IPS DF 4.7 (cell line): ENCODE data around the gene MC1R.
"Not testable (repeated sequence)": the region's sequence is repeated elsewhere in the genome, so short reads cannot be mapped to it uniquely, and the experiment has no call there.

Experiments
- DNase-seq: peaks from one replicate; pipeline ENCODE4 v3.0.0-alpha.2; 2013; ENCODE audit warnings: low spot score; ENCODE audit errors: extremely low read depth

MC1R gene

DNA sequence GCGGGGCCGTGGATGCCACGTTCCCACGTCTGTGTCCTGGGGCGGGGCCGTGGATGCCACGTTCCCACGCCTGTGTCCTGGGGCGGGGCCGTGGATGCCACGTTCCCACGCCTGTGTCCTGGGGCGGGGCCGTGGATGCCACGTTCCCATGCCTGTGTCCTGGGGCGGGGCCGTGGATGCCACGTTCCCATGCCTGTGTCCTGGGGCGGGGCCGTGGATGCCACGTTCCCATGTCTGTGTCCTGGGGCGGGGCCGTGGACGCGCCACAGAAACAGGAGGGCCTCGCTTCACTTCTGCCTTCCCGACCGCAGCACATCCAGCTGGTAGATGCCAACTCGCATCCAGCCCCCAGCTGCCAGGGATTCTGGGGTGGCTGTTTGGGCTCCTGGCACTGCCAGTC is 15.4 kb downstream of the MC1R start:
- not testable (repeated sequence) for DNase-seq

- DNase-seq: no peak
Observed at GRCh38 chr16:89934611-89935553, 16.2 kb downstream of the MC1R start.

GRCh38 chr16:89935620-89936019 is 17.0 kb downstream of the MC1R start:
- DNase-seq: not testable (repeated sequence)

- DNase-seq: no peak
Observed at GRCh38 chr16:89936034-89936433, 17.4 kb downstream of the MC1R start.

DNA sequence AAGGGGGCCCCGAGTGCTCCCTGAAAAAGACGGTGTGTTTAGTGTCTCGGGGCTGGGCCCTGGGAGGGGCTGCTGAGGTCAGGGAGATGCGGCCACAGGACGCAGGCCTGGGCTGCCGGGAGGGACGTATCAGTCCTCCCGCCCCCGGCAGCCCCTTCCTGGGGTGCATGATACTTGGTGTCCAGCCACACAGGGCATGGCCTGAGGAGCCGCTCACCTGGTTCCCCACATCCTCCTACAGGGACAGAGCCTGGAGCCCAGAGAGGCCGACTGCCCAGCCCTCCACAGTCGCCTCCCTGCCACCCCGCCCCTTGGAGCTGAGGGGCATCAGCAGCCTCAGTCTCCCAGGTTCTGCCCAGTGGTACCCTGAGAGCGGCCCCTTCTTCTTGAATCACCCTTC is 17.8 kb downstream of the MC1R start:
- DNase-seq: no peak

DNA sequence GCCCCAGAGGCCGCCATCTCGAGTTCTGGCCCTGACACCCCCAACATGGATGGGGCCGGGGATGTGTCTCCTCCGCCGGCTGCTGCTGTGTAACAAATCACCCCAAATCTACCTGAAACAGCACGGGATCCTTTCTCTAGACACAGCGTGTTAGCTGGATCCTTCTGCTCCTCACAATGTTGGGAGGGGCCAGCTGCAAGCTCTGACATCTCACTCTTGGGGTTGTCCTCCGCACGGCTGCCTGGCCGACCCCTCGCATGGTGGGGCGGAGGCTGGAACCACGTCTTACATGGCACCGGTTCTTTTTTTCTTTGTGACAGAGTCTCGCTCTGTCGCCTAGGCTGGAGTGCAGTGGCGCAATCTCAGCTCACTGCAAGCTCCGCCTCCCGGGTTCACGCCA is 18.3 kb downstream of the MC1R start:
- DNase-seq: no peak

DNA sequence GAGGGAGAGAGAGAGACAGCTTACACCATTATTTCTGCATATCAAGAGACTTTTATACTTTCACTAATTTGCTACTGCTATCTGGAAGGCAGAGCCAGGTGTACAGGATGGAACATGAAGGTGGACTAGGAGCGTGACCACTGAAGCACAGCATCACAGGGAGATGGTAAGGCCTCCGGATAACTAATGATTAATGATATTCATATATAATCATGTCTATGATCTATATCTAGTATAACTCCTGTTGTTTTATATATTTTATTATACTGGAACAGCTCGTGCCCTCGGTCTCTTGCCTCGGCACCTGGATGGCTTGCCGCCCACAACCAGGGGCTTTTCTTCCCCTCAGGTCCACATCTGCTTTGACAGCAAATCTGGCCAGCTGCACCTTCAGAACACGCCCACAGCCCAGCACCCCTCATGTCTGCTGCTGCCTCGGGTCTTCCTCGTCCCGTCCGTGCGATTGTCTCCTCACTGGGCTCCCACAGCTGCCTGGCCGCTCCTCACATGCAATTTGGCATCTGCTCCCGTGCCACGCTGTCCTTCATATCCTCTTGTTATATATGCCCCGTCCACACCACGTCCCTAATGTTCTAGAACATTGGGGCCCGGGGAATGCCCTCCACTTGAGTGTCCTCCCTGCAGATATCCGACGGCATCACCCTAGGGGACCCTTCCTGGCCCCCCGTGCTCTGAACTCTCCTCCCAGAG is 19.7 kb downstream of the MC1R start:
- DNase-seq: no peak

DNA sequence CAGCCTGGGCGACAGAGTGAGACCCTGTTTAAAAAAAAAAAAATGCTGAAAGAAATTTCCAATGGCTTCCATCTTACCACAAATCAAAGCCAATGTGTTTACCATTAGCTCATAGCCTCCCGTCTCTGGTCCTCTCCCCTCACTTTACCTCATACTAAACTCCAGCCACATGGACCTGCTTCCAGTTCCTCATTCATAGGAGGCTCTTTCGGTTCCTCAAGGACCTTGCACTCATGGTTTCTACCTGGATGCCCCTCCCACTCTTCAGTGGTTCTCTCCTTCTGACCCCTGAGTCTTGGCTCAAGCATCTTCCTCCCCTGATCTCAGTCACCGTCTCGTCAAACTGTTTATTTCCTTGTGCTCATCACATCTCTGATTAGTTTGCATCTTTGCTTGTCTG is 26.1 kb downstream of the MC1R start:
- no peak for DNase-seq

DNA sequence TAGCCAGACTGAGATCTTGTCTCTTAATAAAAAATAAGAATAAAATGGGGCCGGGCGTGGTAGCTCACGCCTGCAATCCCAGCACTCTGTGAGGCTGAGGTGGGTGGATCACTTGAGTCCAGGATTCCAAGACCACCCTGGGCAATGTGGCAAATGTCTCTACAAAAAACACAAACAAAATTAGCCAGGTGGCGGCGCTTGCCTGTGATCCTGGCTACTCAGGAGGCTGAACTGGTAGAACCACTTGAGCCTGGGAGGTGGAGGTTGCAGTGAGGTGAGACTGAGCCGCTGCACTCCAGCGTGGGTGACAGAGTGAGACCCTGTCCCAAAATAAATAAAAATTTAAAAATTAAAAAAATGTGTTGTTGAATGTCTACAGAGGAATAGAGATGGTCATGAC is 27.0 kb downstream of the MC1R start:
- DNase-seq: no peak

DNA sequence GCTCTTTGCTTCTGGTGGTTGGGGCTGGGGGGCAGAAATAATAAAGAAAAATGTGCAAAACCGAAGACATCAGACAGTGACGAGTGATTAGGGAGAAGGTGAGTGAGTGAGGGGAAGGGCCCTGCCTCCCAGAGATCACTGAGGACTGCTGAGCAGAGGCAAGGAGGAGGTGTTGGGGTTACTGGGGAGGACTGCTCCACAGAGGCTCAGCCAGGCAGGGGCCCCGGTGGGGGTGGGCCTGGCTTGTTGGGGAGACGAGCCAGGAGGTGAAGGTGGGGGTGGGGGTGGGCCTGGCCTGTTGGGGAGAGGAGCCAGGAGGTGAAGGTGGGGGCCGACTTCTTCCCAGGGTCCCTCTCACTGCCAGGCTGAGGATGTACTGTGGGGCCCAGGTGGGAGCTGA is 27.9 kb downstream of the MC1R start:
- no peak for DNase-seq

DNA sequence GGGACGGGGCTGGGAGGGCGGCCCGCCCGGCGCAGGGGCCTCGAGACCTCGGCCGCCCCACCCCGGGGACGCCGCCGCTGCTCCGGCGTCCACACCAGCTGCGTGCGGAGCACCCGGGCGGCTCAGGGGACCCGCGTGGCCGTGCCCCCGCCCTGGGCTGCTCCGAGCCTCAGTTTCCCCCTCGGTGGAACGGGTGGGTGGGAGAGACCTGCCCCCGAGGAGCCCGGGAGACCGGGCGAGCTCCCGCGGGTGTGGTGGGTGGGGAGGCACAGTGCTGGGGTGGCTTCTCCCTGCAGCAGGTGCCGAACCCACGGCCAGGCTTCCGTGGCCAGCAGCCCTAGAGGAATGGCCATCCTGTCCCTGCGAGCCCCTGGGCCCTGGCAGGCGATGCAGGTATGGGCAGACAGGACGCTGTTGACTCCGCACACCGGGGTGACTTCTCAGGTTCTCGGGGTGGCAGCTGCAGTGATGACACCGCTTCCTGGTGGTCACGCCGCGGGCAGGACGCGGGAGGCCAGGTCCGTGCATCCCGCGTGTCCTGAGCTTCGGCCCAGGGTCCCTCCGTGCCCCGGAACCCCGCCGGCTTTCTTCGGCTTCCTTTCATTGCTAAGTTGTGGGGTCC is 30.6 kb downstream of the MC1R start:
- no peak for DNase-seq

DNA sequence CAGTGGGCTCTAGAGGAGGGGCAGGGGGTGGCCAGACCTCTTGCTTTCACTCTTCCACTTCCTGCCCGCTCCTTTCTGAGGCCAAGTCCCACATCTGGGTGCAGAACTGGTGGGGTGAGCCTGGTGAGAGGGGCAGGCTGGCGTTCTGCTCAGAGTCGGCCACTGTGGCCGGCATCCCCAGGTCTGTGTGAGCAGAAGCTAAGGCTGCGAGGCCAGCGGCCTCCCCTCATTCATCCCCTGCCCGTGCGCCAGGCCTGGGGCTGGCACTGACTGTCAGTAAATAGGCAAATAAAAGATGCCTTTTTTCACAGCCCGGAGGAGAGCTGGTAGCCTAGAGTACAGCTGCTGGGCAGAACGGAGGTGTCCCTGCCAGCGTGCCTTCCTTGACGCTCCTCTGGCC is 31.1 kb downstream of the MC1R start:
- DNase-seq: no peak

GRCh38 chr16:89951509-89951908 is 32.8 kb downstream of the MC1R start:
- DNase-seq: no peak

DNA sequence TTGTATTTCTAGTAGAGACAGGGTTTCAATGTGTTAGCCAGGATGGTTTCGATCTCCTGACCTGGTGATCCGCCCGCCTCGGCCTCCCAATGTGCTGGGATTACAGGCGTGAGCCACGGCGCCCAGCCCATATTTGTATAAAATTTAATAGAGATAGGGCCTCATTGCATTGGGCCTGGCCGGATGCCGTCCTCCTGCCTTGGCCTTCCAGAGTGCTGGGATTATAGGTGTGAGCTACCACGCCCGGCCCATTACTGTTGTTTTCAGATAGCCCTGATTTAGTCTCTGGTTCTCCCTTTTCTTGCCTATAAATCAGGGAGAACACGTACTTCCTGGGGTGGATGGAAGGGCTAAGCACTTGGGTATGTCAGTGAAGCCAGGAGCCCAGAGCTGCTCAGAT is 33.4 kb downstream of the MC1R start:
- no peak for DNase-seq

- no peak for DNase-seq
Observed at GRCh38 chr16:89952551-89952950, 33.9 kb downstream of the MC1R start.

DNA sequence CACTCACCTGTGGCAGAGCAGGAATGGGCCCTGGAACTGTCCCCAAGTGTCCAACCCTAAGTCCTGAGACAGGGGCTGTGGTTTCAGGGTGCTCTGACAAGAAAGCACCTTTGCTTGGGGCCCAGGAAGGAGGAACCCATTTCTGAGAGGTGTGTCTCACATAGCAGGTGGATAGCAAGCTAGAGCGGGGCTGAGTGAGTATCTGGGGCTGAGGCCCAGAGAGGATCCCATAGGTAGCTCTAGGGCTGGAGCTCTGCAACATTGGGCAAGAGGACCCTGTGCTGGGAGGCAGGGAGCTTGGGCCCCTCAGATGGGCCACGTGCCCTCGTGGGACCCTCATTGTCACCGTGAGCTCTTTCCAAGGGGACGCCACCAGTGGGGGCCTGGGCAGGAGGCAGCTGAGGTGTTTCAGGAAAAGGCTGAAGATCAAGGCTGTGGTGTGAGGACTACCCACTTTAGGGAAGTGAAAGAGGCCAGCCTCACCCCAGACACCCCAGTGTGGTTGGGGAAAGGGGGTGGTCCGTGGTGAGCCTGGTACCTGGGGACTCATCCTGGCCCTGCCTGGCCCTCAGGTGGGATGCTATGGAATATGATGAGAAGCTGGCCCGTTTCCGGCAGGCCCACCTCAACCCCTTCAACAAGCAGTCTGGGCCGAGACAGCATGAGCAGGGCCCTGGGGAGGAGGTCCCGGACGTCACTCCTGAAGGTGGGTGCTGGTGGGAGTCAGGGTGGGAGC is 35.2 kb downstream of the MC1R start:
- DNase-seq: no peak

DNA sequence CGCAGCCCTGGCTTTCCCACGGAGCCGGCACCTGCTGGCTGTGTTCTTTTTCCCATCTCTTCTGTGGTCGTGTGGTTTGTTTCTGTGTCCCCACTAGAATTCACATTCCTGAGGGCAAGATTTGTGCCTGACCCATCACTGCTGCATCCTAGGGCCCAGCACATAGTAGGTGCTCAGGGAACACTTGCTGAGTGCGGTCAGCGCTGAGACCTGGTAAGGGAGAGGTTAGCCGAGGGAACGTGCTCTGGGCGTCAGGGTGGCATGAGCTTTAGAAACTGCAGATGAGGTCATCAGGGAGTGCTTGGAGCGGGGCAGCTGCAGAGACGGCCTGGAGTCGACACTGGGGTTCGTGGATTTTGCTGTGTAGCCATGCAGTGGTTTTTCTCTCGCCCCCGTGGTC is 35.8 kb downstream of the MC1R start:
- no peak for DNase-seq

GRCh38 chr16:89955001-89955685 is 36.5 kb downstream of the MC1R start:
- no peak for DNase-seq

DNA sequence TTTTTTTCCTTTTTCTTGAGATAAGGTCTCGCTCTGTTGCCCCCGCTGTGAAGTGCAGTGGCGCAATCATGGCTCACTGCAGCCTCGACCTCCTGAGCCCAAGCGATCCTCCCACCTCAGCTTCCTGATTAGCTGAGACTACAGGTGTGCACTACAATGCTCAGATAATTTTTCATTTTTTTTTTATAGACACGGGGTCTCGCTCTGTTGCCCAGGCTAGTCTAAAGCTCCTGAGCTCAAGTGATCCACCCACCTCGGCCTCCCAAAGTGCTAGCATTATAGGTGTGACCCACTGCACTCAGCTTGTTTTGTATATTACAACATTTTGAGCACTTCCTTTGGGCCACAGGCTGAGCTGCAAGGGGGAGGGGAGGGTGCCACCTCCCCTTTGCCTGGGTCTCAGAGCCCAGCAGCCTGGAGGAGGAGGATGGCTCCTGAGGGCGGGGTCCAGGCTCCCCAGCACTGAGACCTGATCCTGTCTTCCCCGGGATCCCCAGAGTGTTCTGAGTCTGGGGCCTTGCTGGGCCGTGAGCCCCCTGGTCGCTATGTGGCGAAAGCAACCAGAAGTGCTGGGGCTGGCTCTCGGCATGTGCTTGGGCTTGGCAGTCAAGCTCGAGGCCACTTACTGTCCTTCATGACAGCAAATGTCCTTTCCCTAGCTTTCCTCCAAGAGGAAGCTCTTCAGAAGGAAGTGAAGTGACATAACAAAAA is 38.0 kb downstream of the MC1R start:
- DNase-seq: no peak

- no peak for DNase-seq
Observed at GRCh38 chr16:89957216-89957785, 38.6 kb downstream of the MC1R start.
